K562 (cell line): Measurements from ENCODE around the gene NDST4. TPM values are rescaled to one million over a fixed set of nuclear protein-coding genes. Genes with fewer than 3 reads are reported as not detected.

Experiments
- ATAC-seq: fragments of 200-7000 bp; cut with Tn5 transposase; 3 replicates; pipeline ENCODE4 v1.9.1; 2020; ENCODE audit warnings: moderate library complexity
- BruUV-seq: library from RNA; stranded (reverse); fragments of 400-500 nt; replicated peaks from 2 replicates; lab custom pipeline; 2021; lab: Mats Ljungman, UMichigan
- CTCF ChIA-PET: fragments of 300-600 bp; formaldehyde crosslinking; extraction: SDS; loops from one replicate; lab custom pipeline; 2021; ENCODE audit warnings: low intra/inter-chr PET ratio; lab: Yijun Ruan, JAX
- POLR2A ChIA-PET: fragments of 300-600, 350-650 bp; sonication (Branson Sonifier 250); formaldehyde crosslinking; extraction: SDS; loops from one replicate; lab custom pipeline; 2021; ENCODE audit warnings: antibody characterized with exemption, inconsistent platforms; lab: Yijun Ruan, JAX
- DNase-seq, 4 experiments: peaks; one replicate each; pipeline versions ENCODE4 v3.0.0 to v3.0.0-alpha.2; 2011 to 2018; ENCODE audit warnings: low spot score in 3 of 4, mixed read lengths in 3 of 4; ENCODE audit errors: extremely low read depth in 1 of 4
- FAIRE-seq: peaks from 2 replicates; lab custom pipeline; 2011; peaks lifted over from hg19 to GRCh38; lab: Jason Lieb, UNC
- H2AFZ ChIP-seq: 2 replicates; pipeline ENCODE4 v1.6.0; 2011; ENCODE audit warnings: low read depth, low read length, control low read depth, inconsistent platforms
- H3K27ac ChIP-seq: fragments of 200-600 bp; 3 replicates; pipeline ENCODE4 v1.8.0; 2011; ENCODE audit warnings: low read depth, mild to moderate bottlenecking, control low read depth, inconsistent platforms, low read length, moderate library complexity, mixed read lengths; ENCODE audit errors: extremely low read depth
- H3K27me3 ChIP-seq, 2 experiments: fragments of 300-600 bp in 1 of 2; 2 replicates in 1 of 2; 3 replicates in 1 of 2; pipeline versions ENCODE4 v1.6.0 to v1.8.0; 2011; ENCODE audit warnings: inconsistent platforms in 2 of 2, low read length in 2 of 2, mild to moderate bottlenecking in 1 of 2, mixed read lengths in 1 of 2, moderate library complexity in 1 of 2; ENCODE audit not compliant: control insufficient read depth in 2 of 2, insufficient read depth in 2 of 2
- H3K36me3 ChIP-seq: fragments of 300-600 bp; 3 replicates; pipeline ENCODE4 v1.8.0; 2011; ENCODE audit warnings: mild to moderate bottlenecking, low read length, inconsistent platforms; ENCODE audit not compliant: control insufficient read depth, insufficient read depth
- H3K4me1 ChIP-seq, 2 experiments: fragments of 200-600 bp in 1 of 2; replicated peaks in 1 of 2; 2 replicates in 1 of 2; 3 replicates in 1 of 2; pipeline versions ENCODE4 v1.5.1 to v1.8.0; 2011; ENCODE audit warnings: inconsistent platforms in 2 of 2, low read length in 2 of 2, mild to moderate bottlenecking in 1 of 2, mixed read lengths in 1 of 2, moderate library complexity in 1 of 2; ENCODE audit not compliant: control insufficient read depth in 2 of 2, insufficient read depth in 2 of 2
- H3K4me2 ChIP-seq: 2 replicates; pipeline ENCODE4 v1.6.1; 2011; ENCODE audit warnings: low read length, control low read depth, inconsistent platforms, mixed read lengths; ENCODE audit not compliant: insufficient read depth
- H3K4me3 ChIP-seq: fragments of 200-600 bp; sonication (generic), shearing (Covaris generic); 2 replicates; pipeline ENCODE4 v1.5.1; 2016; ENCODE audit warnings: control low read depth, inconsistent platforms
- H3K79me2 ChIP-seq: fragments of 200-600 bp; 3 replicates; pipeline ENCODE4 v1.8.0; 2011; ENCODE audit warnings: low read length, inconsistent platforms; ENCODE audit not compliant: control insufficient read depth, insufficient read depth
- H3K9ac ChIP-seq, 2 experiments: 2 replicates each; pipeline versions ENCODE4 v1.6.0 to v1.6.1; 2011; ENCODE audit warnings: low read depth in 2 of 2, low read length in 2 of 2, control low read depth in 1 of 2, inconsistent platforms in 1 of 2, mild to moderate bottlenecking in 1 of 2, mixed read lengths in 1 of 2; ENCODE audit not compliant: insufficient read depth in 1 of 2
- H3K9me1 ChIP-seq: one replicate; pipeline ENCODE4 v1.6.0; 2011; ENCODE audit warnings: inconsistent platforms, mild to moderate bottlenecking, low read length, moderate library complexity; ENCODE audit not compliant: control insufficient read depth, insufficient read depth
- H3K9me3 ChIP-seq: replicated peaks from 2 replicates; pipeline ENCODE4 v1.5.1; 2011; ENCODE audit warnings: low read depth, low read length, inconsistent platforms; ENCODE audit not compliant: control insufficient read depth, insufficient read depth
- H4K20me1 ChIP-seq: replicated peaks from 2 replicates; pipeline ENCODE4 v1.6.1; 2011; ENCODE audit warnings: low read length, inconsistent platforms, mixed read lengths; ENCODE audit not compliant: control insufficient read depth, insufficient read depth
- BACH1 ChIP-seq: fragments of 200-800 bp; sonication (Bioruptor generic); IDR thresholded peaks from 2 replicates; pipeline ENCODE4 v1.6.1; 2016; ENCODE audit warnings: missing genetic modification characterization, missing compliant biosample characterization
- POLR2B ChIP-seq: fragments of 450-650 bp; IDR thresholded peaks from 2 replicates; pipeline ENCODE4 v1.6.1; 2018; ENCODE audit warnings: low read depth; ENCODE audit not compliant: partially characterized antibody
- TAF7 ChIP-seq: fragments of 450-650 bp; IDR thresholded peaks from 2 replicates; pipeline ENCODE4 v1.6.1; 2016; ENCODE audit warnings: missing genetic modification characterization, missing compliant biosample characterization
- ZFP36 ChIP-seq: fragments of 150-350 bp; IDR thresholded peaks from 2 replicates; pipeline ENCODE4 v1.6.1; 2018; ENCODE audit warnings: low read length, low read depth; ENCODE audit not compliant: partially characterized antibody
- ZNF263 ChIP-seq: sonication (generic); formaldehyde crosslinking; IDR thresholded peaks from 2 replicates; pipeline ENCODE4 v1.8.0; 2022; ENCODE audit warnings: mild to moderate bottlenecking, missing genetic modification reagents, borderline replicate concordance
- WGBS: fragments of 100-300 bp; shearing (Covaris generic); methylation state at CpG from one replicate; pipeline ENCODE4 v1.1.6; 2016; ENCODE audit warnings: low coverage, mixed read lengths; ENCODE audit not compliant: insufficient coverage; ENCODE audit errors: missing lambda C conversion rate; 5-methylcytosine and 5-hydroxymethylcytosine counted together
- in situ Hi-C: fragments of 300-500 bp; cut with MboI; formaldehyde crosslinking; loops from 4 replicates; pipeline ENCODE4 v1.15.0; 2018; ENCODE audit warnings: inconsistent platforms, mixed read lengths
- intact Hi-C: fragments of 100-400 bp; cut with micrococcal nuclease; formaldehyde crosslinking; loops from 2 replicates; pipeline ENCODE4 v1.14.2; 2022
- polyA plus RNA-seq, 8 experiments: library from polyadenylated mRNA; depleted of rRNA in 4 of 8; stranded (reverse) in 5 of 8; unstranded in 3 of 8; fragments of >200 nt; fragmentation: Nextera tagmentation in 2 of 8; fragmentation: Illumina TruSeq in 1 of 8; extraction: Ambion mirVana in 2 of 8; extraction: Trizol in 1 of 8; gene quantifications; 2 replicates each; pipeline versions ENCODE4 v1.2.1 to v1.2.3, GENCODE V29; 2011 to 2014; ENCODE audit warnings: inconsistent platforms in 1 of 8, missing spikeins in 1 of 8
- total RNA-seq, 7 experiments: library from RNA; depleted of rRNA in 6 of 7; stranded (reverse); fragments of >200 nt in 6 of 7; fragmentation: Illumina TruSeq in 2 of 7; extraction: Trizol in 2 of 7; gene quantifications; 2 replicates each; pipeline versions ENCODE4 v1.2.1 to v1.2.3, GENCODE V29; 2011 to 2021; ENCODE audit warnings: low replicate concordance in 1 of 7
- TF ChIP-seq, protein P1 (sequence below): fragments of 450-650 bp; IDR thresholded peaks from 2 replicates; pipeline ENCODE4 v1.6.1; 2016; ENCODE audit warnings: mild to moderate bottlenecking
- TF ChIP-seq, protein P2 (sequence below): sonication (generic); formaldehyde crosslinking; IDR thresholded peaks from 2 replicates; pipeline ENCODE4 v1.8.0; 2023; ENCODE audit warnings: mild to moderate bottlenecking, missing genetic modification reagents
- TF ChIP-seq, protein P3 (sequence below): fragments of 250-450 bp; sonication (Bioruptor Pico); IDR thresholded peaks from 2 replicates; pipeline ENCODE4 v1.8.0; 2021; ENCODE audit warnings: moderate library complexity, mild to moderate bottlenecking, inconsistent platforms

NDST4 gene
- total and polyA plus RNA-seq, 9 of the 15 experiments (the other 6 are each of a cell fraction or from before 2014, with no cell fraction given): not detected

DNA sequence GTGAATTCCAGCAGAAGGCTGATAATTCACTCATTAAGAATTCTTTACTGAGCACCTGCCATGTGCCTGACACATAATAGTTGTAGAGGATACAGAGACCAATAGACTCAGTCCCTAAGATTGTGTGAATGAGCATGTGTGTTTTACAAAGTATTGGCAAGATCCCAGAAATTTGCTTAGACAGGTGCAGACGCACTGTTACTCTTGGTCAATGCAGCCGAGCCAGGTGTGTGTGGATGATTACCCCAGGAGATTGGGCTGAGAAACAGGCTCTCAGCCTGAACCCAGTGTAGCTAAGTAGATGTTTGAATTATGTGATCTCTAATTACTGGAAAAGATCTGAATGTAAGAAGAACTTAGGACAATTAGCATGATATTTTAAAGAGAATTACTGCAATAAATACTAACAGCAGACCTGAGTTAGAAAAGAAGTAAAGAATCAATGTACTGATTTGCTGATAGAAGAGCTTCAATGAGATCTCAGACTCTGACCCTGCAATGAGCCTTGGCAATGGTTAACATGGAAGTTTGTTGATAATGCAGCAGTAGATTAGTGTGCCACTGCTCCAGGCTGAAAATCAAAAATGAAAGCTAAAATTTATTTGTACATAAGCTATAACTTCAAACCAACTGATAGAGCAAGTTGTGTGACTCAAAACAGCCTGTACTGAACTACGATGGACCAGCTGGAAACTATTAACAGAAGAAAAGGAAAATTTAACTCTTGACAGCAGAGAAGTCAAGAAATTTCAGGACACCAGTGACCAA, 32.2 kb upstream of the NDST4 start:
- 2% methylated on average over 3 of the region's 3 CpGs for WGBS
- H3K4me3 ChIP-seq: no peak overlapping the region
- DNase-seq (no peak), ATAC-seq (no peak), FAIRE-seq (no peak)
- no peaks in the 10 kb centered on the region for H3K9me1 ChIP-seq
- TF ChIP-seq ZNF263 (no peak), TAF7 (tag) (no peak), ZFP36 (no peak), POLR2B (no peak), BACH1 (no peak)
- TF ChIP-seq, protein P1, sequence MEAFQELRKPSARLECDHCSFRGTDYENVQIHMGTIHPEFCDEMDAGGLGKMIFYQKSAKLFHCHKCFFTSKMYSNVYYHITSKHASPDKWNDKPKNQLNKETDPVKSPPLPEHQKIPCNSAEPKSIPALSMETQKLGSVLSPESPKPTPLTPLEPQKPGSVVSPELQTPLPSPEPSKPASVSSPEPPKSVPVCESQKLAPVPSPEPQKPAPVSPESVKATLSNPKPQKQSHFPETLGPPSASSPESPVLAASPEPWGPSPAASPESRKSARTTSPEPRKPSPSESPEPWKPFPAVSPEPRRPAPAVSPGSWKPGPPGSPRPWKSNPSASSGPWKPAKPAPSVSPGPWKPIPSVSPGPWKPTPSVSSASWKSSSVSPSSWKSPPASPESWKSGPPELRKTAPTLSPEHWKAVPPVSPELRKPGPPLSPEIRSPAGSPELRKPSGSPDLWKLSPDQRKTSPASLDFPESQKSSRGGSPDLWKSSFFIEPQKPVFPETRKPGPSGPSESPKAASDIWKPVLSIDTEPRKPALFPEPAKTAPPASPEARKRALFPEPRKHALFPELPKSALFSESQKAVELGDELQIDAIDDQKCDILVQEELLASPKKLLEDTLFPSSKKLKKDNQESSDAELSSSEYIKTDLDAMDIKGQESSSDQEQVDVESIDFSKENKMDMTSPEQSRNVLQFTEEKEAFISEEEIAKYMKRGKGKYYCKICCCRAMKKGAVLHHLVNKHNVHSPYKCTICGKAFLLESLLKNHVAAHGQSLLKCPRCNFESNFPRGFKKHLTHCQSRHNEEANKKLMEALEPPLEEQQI: no peak
- TF ChIP-seq, protein P2, sequence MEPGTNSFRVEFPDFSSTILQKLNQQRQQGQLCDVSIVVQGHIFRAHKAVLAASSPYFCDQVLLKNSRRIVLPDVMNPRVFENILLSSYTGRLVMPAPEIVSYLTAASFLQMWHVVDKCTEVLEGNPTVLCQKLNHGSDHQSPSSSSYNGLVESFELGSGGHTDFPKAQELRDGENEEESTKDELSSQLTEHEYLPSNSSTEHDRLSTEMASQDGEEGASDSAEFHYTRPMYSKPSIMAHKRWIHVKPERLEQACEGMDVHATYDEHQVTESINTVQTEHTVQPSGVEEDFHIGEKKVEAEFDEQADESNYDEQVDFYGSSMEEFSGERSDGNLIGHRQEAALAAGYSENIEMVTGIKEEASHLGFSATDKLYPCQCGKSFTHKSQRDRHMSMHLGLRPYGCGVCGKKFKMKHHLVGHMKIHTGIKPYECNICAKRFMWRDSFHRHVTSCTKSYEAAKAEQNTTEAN: no peak
- TF ChIP-seq, protein P3, sequence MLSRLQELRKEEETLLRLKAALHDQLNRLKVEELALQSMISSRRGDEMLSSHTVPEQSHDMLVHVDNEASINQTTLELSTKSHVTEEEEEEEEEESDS (CRISPR knock-in tag): no peak
- no peaks in the 10 kb centered on the region for H3K79me2 ChIP-seq
- no peaks in the 10 kb centered on the region for H3K27me3 ChIP-seq
- H3K27ac ChIP-seq: no peak overlapping the region
- BruUV-seq: no TSS peak
- ChIA-PET POLR2A (no interaction called here), CTCF (no interaction called here)
- H3K9me3 ChIP-seq: no peaks in the 10 kb centered on the region
- intact Hi-C loops (no loop called here), in situ Hi-C loops (no loop called here)
- H3K4me2 ChIP-seq: no peak overlapping the region
- H4K20me1 ChIP-seq: no peaks in the 10 kb centered on the region
- no peaks in the 10 kb centered on the region for H3K36me3 ChIP-seq
- no peaks in the 10 kb centered on the region for H3K4me1 ChIP-seq
- no peak overlapping the region for H2AFZ ChIP-seq
- H3K9ac ChIP-seq: no peak overlapping the region
